ENCODE results near the gene GINM1.

DNA sequence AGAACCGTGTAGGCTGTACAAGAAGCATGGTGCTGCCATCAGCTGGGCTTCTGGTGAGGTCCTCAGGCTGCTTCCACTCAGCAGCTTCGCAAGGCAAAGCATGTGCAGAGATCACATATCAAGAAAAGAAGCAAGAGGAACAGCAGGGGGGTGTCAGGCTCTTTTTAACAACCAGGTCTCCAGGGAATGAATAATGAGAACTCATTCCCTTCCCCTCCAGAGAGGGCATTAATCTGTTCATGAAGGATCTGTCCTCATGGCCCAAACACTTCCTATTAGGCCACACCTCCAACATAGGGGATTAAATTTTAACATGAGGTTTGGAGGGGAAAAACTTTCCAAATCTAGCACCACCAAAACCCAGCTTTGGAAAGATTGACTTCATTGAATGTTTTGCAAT, 20.0 kb downstream of the GINM1 start:
- TF ChIP-seq POLR2AphosphoS5 (IDR thresholded peaks at IDR 0.05; ENCODE audit: low read depth, low read length) = no peak
- TF ChIP-seq, protein P1, sequence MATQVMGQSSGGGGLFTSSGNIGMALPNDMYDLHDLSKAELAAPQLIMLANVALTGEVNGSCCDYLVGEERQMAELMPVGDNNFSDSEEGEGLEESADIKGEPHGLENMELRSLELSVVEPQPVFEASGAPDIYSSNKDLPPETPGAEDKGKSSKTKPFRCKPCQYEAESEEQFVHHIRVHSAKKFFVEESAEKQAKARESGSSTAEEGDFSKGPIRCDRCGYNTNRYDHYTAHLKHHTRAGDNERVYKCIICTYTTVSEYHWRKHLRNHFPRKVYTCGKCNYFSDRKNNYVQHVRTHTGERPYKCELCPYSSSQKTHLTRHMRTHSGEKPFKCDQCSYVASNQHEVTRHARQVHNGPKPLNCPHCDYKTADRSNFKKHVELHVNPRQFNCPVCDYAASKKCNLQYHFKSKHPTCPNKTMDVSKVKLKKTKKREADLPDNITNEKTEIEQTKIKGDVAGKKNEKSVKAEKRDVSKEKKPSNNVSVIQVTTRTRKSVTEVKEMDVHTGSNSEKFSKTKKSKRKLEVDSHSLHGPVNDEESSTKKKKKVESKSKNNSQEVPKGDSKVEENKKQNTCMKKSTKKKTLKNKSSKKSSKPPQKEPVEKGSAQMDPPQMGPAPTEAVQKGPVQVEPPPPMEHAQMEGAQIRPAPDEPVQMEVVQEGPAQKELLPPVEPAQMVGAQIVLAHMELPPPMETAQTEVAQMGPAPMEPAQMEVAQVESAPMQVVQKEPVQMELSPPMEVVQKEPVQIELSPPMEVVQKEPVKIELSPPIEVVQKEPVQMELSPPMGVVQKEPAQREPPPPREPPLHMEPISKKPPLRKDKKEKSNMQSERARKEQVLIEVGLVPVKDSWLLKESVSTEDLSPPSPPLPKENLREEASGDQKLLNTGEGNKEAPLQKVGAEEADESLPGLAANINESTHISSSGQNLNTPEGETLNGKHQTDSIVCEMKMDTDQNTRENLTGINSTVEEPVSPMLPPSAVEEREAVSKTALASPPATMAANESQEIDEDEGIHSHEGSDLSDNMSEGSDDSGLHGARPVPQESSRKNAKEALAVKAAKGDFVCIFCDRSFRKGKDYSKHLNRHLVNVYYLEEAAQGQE (IDR thresholded peaks at IDR 0.05; ENCODE audit: insufficient read depth in 1 of 2, low read depth in 2 of 2, low read length in 1 of 2) = no peak
- no peak for TF ChIP-seq CTCF (IDR thresholded peaks at IDR 0.05)
